Uterus (tissue), 2 donors: ENCODE data around the gene PCK2.

Experiments
- POLR2A ChIP-seq, 2 donors: fragments of 450-650 bp; IDR thresholded peaks; one replicate each; pipeline ENCODE4 v1.6.1; 2016; ENCODE audit warnings: antibody characterized with exemption in 2 of 2, mild to moderate bottlenecking in 1 of 2, moderate library complexity in 1 of 2
- TF ChIP-seq, protein P1 (sequence below), 4 experiments: fragments of 200-600 bp in 2 of 4; fragments of 450-650 bp in 2 of 4; sonication (generic) in 2 of 4; IDR thresholded peaks; one replicate each; pipeline ENCODE4 v1.5.1; 2016 to 2019; ENCODE audit warnings: antibody characterized with exemption in 4 of 4, mild to moderate bottlenecking in 2 of 4, moderate library complexity in 1 of 4

DNA sequence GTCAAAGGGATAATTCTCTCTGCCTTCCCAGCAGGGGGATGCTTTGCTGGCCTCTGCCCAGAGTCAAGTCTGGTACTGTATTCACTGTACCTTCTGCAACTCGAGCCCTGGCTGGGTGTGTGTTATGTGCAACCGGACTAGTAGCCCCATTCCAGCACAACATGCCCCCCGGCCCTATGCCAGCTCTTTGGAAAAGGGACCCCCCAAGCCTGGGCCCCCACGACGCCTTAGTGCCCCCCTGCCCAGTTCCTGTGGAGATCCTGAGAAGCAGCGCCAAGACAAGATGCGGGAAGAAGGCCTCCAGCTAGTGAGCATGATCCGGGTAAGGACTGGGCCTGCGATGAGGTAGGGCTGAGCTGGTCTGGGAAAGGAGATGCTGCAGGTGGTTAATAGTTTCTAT lies 56.5 kb downstream of the PCK2 start:
- no peak for TF ChIP-seq POLR2A (IDR thresholded peaks at IDR 0.05)
- TF ChIP-seq, protein P1, sequence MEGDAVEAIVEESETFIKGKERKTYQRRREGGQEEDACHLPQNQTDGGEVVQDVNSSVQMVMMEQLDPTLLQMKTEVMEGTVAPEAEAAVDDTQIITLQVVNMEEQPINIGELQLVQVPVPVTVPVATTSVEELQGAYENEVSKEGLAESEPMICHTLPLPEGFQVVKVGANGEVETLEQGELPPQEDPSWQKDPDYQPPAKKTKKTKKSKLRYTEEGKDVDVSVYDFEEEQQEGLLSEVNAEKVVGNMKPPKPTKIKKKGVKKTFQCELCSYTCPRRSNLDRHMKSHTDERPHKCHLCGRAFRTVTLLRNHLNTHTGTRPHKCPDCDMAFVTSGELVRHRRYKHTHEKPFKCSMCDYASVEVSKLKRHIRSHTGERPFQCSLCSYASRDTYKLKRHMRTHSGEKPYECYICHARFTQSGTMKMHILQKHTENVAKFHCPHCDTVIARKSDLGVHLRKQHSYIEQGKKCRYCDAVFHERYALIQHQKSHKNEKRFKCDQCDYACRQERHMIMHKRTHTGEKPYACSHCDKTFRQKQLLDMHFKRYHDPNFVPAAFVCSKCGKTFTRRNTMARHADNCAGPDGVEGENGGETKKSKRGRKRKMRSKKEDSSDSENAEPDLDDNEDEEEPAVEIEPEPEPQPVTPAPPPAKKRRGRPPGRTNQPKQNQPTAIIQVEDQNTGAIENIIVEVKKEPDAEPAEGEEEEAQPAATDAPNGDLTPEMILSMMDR (IDR thresholded peaks at IDR 0.05): no peak
